CD4-positive, alpha-beta T cell (primary cell): ENCODE results near the gene CC2D2A. TPM values are rescaled to one million over a fixed set of nuclear protein-coding genes. Genes with fewer than 3 reads are reported as not detected.
"Not testable (repeated sequence)": the region's sequence is repeated elsewhere in the genome, so short reads cannot be mapped to it uniquely, and the experiment has no call there.

Experiments used
- ATAC-seq: fragments of 200-7000 bp; cut with Tn5 transposase; one replicate; pipeline ENCODE4 v1.10.0; 2022; ENCODE audit warnings: mild to moderate bottlenecking; ENCODE audit not compliant: poor library complexity
- CTCF ChIA-PET: fragments of 350-600 bp; sonication (Branson Sonifier 250); formaldehyde crosslinking; loops from one replicate; lab custom pipeline; 2021; ENCODE audit warnings: antibody characterized with exemption, inconsistent platforms; lab: Charles Lee
- POLR2A ChIA-PET: fragments of 350-600 bp; sonication (Branson Sonifier 250); formaldehyde crosslinking; loops from one replicate; lab custom pipeline; 2021; ENCODE audit warnings: antibody characterized with exemption, inconsistent platforms; lab: Charles Lee
- DNase-seq, 14 experiments: peaks; one replicate each; pipeline ENCODE4 v3.0.0-alpha.2; 2013 to 2020; ENCODE audit warnings: mixed read lengths in 2 of 14
- H3K27ac ChIP-seq, 2 donors: one replicate each; pipeline versions ENCODE4 v1.5.1 to v1.7.0; 2013; ENCODE audit warnings: low read length in 2 of 2, low read depth in 1 of 2, mild to moderate bottlenecking in 1 of 2
- H3K27me3 ChIP-seq, 2 experiments: 1 replicate in 1 of 2; 2 replicates in 1 of 2; pipeline versions ENCODE4 v1.6.1 to v1.7.0; 2013; ENCODE audit warnings: low read length in 2 of 2, control low read depth in 1 of 2, mild to moderate bottlenecking in 1 of 2, moderate library complexity in 1 of 2; ENCODE audit not compliant: insufficient read depth in 2 of 2, control insufficient read depth in 1 of 2
- H3K36me3 ChIP-seq: one replicate; pipeline ENCODE4 v1.6.1; 2013; ENCODE audit warnings: low read length, control low read depth; ENCODE audit not compliant: insufficient read depth
- H3K4me1 ChIP-seq: one replicate; pipeline ENCODE4 v1.6.1; 2013; ENCODE audit warnings: low read length, control low read depth; ENCODE audit not compliant: insufficient read depth
- H3K4me3 ChIP-seq: one replicate; pipeline ENCODE4 v1.5.1; 2013; ENCODE audit warnings: mild to moderate bottlenecking, low read length, moderate library complexity
- H3K9me3 ChIP-seq, 2 experiments: 1 replicate in 1 of 2; 2 replicates in 1 of 2; pipeline versions ENCODE4 v1.6.1 to v1.7.0; 2013; ENCODE audit warnings: low read length in 2 of 2, mild to moderate bottlenecking in 2 of 2, control low read depth in 1 of 2, moderate library complexity in 1 of 2; ENCODE audit not compliant: control insufficient read depth in 1 of 2, insufficient read depth in 1 of 2
- H3K27ac Mint-ChIP-seq: one replicate; pipeline ENCODE4 v1.8.0; 2020; ENCODE audit warnings: mixed read lengths
- H3K27me3 Mint-ChIP-seq: one replicate; pipeline ENCODE4 v1.8.0; 2021; ENCODE audit warnings: mixed read lengths
- H3K36me3 Mint-ChIP-seq: one replicate; pipeline ENCODE4 v1.8.0; 2021; ENCODE audit warnings: low read depth, mixed read lengths
- H3K4me1 Mint-ChIP-seq: one replicate; pipeline ENCODE4 v1.8.0; 2021; ENCODE audit warnings: low read depth, mixed read lengths
- H3K4me3 Mint-ChIP-seq: one replicate; pipeline ENCODE4 v1.8.0; 2020; ENCODE audit warnings: mild to moderate bottlenecking, mixed read lengths
- H3K9me3 Mint-ChIP-seq: one replicate; pipeline ENCODE4 v1.8.0; 2020; ENCODE audit warnings: mixed read lengths
- intact Hi-C, 2 experiments: fragments of 100-400 bp; cut with DNase I in 1 of 2; cut with micrococcal nuclease in 1 of 2; formaldehyde crosslinking; loops; one replicate each; pipeline versions ENCODE4 v1.15.1 to v1.9.0; 2023 to 2025; cut with DNase I, micrococcal nuclease
- total RNA-seq, 174 experiments: library from RNA in 2 of 174; stranded (reverse) in 2 of 174; gene quantifications; one replicate each; pipeline ENCODE4 v1.2.3 and lab custom pipeline; 2021 to 2026
- TF ChIP-seq, protein P1 (sequence below): fragments of 200-600 bp; IDR thresholded peaks from one replicate; pipeline ENCODE4 v1.8.0; 2022; ENCODE audit warnings: antibody characterized with exemption, mild to moderate bottlenecking

CC2D2A gene
- total RNA-seq, 2 experiments from 2014 or later: not detected

DNA sequence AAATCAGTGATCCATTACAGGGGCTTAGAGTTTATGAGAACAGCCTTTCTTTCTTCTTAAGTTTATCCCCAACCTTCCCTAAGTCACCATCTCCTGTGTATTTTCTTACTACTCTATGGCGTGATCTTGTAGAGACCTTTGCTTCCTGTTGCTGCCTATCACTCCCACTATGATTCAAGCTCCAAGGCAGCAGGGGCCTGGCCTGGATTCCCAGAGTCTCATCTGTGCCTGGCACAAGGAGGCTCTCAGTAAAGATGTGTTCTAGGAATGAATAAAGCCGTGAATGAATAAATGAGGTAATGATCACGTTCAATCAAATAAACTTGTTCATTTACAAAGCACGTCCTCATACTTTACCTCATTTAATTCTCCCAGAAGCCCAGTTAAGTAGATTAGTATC is 45.4 kb downstream of the CC2D2A start:
- H3K4me3 Mint-ChIP-seq: no peak overlapping the region
- intact Hi-C loops: no loop called here
- H3K27ac Mint-ChIP-seq: no peak overlapping the region
- peaks cover 30% of the 10 kb centered on the region for H3K36me3 Mint-ChIP-seq
- no peaks in the 10 kb centered on the region for H3K36me3 ChIP-seq
- ATAC-seq: no peak
- H3K27ac ChIP-seq: no peak overlapping the region
- H3K27me3 Mint-ChIP-seq: no peaks in the 10 kb centered on the region
- H3K27me3 ChIP-seq: no peaks in the 10 kb centered on the region
- no peak for DNase-seq
- H3K4me1 ChIP-seq: no peaks in the 10 kb centered on the region
- H3K9me3 Mint-ChIP-seq: peaks cover 3% of the 10 kb centered on the region
- CTCF ChIA-PET: no interaction called here
- H3K9me3 ChIP-seq: no peaks in the 10 kb centered on the region
- H3K4me3 ChIP-seq: no peak overlapping the region
- TF ChIP-seq, protein P1, sequence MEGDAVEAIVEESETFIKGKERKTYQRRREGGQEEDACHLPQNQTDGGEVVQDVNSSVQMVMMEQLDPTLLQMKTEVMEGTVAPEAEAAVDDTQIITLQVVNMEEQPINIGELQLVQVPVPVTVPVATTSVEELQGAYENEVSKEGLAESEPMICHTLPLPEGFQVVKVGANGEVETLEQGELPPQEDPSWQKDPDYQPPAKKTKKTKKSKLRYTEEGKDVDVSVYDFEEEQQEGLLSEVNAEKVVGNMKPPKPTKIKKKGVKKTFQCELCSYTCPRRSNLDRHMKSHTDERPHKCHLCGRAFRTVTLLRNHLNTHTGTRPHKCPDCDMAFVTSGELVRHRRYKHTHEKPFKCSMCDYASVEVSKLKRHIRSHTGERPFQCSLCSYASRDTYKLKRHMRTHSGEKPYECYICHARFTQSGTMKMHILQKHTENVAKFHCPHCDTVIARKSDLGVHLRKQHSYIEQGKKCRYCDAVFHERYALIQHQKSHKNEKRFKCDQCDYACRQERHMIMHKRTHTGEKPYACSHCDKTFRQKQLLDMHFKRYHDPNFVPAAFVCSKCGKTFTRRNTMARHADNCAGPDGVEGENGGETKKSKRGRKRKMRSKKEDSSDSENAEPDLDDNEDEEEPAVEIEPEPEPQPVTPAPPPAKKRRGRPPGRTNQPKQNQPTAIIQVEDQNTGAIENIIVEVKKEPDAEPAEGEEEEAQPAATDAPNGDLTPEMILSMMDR: no peak
- no peaks in the 10 kb centered on the region for H3K4me1 Mint-ChIP-seq
- POLR2A ChIA-PET: no interaction called here

GRCh38 chr4:15516494-15516893 is 46.8 kb downstream of the CC2D2A start:
- no peaks in the 10 kb centered on the region for H3K36me3 ChIP-seq
- H3K27ac Mint-ChIP-seq: no peak overlapping the region
- intact Hi-C loops: no loop called here
- H3K4me3 Mint-ChIP-seq: no peak overlapping the region
- H3K9me3 Mint-ChIP-seq: peaks cover 3% of the 10 kb centered on the region
- no peaks in the 10 kb centered on the region for H3K4me1 ChIP-seq
- POLR2A ChIA-PET: no interaction called here
- no peaks in the 10 kb centered on the region for H3K4me1 Mint-ChIP-seq
- no peak overlapping the region for H3K27ac ChIP-seq
- ATAC-seq: no peak
- TF ChIP-seq, protein P1: no peak
- peaks cover 36% of the 10 kb centered on the region for H3K36me3 Mint-ChIP-seq
- H3K27me3 ChIP-seq: no peaks in the 10 kb centered on the region
- DNase-seq: no peak
- CTCF ChIA-PET: no interaction called here
- H3K4me3 ChIP-seq: no peak overlapping the region
- no peaks in the 10 kb centered on the region for H3K9me3 ChIP-seq
- H3K27me3 Mint-ChIP-seq: no peaks in the 10 kb centered on the region

DNA sequence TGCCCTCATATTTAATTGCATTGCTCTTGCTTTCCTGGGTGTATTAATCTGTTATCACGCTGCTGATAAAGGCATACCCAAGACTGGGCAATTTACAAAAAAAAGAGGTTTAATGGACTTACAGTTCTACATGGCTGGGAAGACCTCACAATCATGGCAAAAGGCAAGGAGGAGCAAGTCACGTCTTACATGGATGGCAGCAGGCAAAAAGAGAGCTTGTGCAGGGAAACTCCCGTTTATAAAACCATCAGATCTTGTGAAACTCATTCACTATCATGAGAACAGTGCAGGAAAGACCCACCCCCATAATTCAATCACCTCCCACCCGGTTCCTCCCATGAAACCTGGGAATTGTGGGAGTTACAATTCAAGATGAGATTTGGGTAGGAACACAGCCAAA is 48.0 kb downstream of the CC2D2A start:
- intact Hi-C loops, H3K27me3 ChIP-seq, CTCF ChIA-PET, H3K9me3 ChIP-seq, H3K27me3 Mint-ChIP-seq, POLR2A ChIA-PET, H3K9me3 Mint-ChIP-seq, DNase-seq, H3K4me1 Mint-ChIP-seq, H3K36me3 ChIP-seq, H3K4me1 ChIP-seq, H3K4me3 ChIP-seq, H3K4me3 Mint-ChIP-seq, H3K27ac Mint-ChIP-seq, H3K27ac ChIP-seq, ATAC-seq: not testable (repeated sequence)
- H3K36me3 Mint-ChIP-seq: peaks cover 27% of the 10 kb centered on the region

- no peak overlapping the region for H3K27ac ChIP-seq
- ATAC-seq (no peak), DNase-seq (no peak)
- H3K27me3 ChIP-seq: no peaks in the 10 kb centered on the region
- TF ChIP-seq, protein P1: no peak
- no peaks in the 10 kb centered on the region for H3K4me1 ChIP-seq
- H3K36me3 ChIP-seq: no peaks in the 10 kb centered on the region
- Mint-ChIP-seq H3K9me3 (peaks cover 3% of the 10 kb centered on the region), H3K36me3 (peaks cover 19% of the 10 kb centered on the region), H3K27me3 (no peaks in the 10 kb centered on the region), H3K27ac (no peak overlapping the region), H3K4me1 (no peaks in the 10 kb centered on the region), H3K4me3 (no peak overlapping the region)
- ChIA-PET CTCF (interaction anchor here (1.0 kb wide), 1 partner anchor 8 kb away, joined by 3 read pairs; no protein-coding TSS in a partner anchor), POLR2A (interaction anchor here (0.6 kb wide), 1 partner anchor 43 kb away, joined by 3 read pairs; no protein-coding TSS in a partner anchor)
- intact Hi-C loops: no loop called here
- no peaks in the 10 kb centered on the region for H3K9me3 ChIP-seq
- H3K4me3 ChIP-seq: no peak overlapping the region
Measured at GRCh38 chr4:15521442-15522039, 51.9 kb downstream of the CC2D2A start.
